ENCODE data around the gene FBXO47. TPM values are rescaled to one million over a fixed set of nuclear protein-coding genes. Genes with fewer than 3 reads are reported as not detected.

The FBXO47 gene
- total and polyA plus RNA-seq, 11 donors = 0.11 TPM; not detected in 10

DNA sequence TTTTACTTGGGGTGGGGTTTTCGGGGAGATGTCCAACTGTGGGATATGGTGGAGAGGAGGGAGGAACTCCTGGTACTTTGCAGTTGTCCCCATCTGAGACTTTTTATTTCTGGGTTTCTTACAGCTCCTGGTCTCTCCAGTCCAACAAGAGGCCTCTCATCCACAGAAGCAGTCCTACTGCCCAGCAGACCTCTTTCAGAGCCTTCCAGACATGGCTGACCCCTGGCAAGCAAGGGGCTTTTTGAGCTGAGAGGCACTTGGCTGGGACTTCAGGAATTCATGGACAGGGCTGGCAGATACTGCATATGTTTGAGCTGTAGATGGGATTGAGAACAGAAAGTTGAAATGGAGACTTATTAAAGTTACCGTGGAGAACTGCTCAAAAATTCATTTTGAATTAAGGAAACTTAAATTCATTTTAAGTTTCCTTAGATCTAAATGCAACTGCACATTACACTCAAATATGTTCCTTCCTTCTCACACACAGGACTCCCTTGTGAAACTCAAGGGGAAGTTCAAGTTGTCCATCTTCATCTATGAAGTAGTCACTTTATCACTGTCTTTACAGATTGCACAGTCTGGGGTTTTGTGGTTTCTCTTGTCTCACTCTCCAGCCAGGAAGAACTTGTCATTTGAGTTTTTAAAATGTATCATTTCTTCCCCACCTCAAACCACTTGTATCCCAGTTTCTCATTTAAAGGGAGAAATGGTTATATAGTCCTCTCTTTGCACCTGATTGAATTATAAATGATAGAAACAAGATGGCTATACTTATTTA, 40.7 kb downstream of the FBXO47 start:
- H3K9me3 ChIP-seq = no peaks in the 10 kb centered on the region
- H3K36me3 ChIP-seq = no peaks in the 10 kb centered on the region
- no peak for DNase-seq
- peaks cover 0 to 43% (median 23%) of the 10 kb centered on the region in 12 donors for H3K4me1 ChIP-seq
- no peak for ATAC-seq
- peak overlapping the region in 1 of 12 donors; percentile 47 for H3K4me3 ChIP-seq
- peak overlapping the region in 9 of 12 donors; percentile 11 to 79 (median 47) for H3K27ac ChIP-seq
- no peaks in the 10 kb centered on the region for H3K27me3 ChIP-seq
- intact Hi-C loops (cut with DNase I) = no loop called here
- no peak for TF ChIP-seq POLR2A (IDR thresholded peaks at IDR 0.05)
- TF ChIP-seq, protein P1, sequence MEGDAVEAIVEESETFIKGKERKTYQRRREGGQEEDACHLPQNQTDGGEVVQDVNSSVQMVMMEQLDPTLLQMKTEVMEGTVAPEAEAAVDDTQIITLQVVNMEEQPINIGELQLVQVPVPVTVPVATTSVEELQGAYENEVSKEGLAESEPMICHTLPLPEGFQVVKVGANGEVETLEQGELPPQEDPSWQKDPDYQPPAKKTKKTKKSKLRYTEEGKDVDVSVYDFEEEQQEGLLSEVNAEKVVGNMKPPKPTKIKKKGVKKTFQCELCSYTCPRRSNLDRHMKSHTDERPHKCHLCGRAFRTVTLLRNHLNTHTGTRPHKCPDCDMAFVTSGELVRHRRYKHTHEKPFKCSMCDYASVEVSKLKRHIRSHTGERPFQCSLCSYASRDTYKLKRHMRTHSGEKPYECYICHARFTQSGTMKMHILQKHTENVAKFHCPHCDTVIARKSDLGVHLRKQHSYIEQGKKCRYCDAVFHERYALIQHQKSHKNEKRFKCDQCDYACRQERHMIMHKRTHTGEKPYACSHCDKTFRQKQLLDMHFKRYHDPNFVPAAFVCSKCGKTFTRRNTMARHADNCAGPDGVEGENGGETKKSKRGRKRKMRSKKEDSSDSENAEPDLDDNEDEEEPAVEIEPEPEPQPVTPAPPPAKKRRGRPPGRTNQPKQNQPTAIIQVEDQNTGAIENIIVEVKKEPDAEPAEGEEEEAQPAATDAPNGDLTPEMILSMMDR (IDR thresholded peaks at IDR 0.05) = no peak
- WGBS, 4 donors = 62 to 74% (median 72%) methylated on average over 2 of the region's 2 CpGs

DNA sequence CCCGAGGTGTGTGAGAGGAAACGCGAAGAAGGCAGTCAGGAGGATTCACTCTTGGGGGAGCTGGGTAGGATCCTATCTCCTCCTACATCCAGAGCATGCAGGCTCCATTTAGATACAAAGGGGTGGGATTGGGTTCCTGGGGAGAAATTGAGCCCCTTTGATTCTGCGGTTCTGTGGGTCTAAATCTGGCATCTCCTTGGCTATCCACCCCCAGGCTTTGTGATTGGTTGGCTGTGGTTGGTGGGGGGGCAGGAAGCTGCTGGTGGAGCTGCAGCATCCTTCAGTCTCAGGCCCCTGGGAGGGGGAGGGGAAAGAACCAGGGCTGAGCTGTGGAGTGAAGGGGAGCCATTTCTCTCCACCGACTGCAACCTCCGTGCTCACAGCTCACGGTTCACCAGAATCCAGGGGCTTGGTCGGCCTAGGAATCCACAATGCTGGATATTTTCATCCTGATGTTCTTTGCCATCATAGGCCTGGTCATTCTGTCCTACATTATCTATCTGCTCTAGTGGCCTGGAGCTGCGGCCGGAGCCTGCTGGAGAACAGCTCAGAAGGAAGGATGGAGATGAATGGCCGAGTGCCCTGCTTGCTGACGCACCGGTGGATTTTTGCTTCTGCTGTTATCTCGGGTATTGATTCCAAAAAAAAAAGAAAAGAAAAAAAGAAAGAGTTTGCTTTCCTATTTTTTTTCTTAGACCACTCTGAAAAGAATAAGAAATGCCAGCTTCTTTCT, 41.8 kb downstream of the FBXO47 start, which contains the start of gene LASP1NB:
Gene LASP1NB, plus strand, starts transcription at position 352 of the 733 bp plus-strand sequence.
- peaks cover under 1 to 54% (median 34%) of the 10 kb centered on the region in 12 donors for H3K4me1 ChIP-seq
- H3K36me3 ChIP-seq = peaks cover 0 to 3% (median 0%) of the 10 kb centered on the region in 9 donors
- H3K27me3 ChIP-seq = no peaks in the 10 kb centered on the region
- H3K4me3 ChIP-seq = peak within 1 kb of the TSS in 6 of 12 donors; percentile 9 to 47 (median 24)
- peak in 3 of 4 donors; percentile 29 to 52 (median 51) for ATAC-seq
- peak within 1 kb of the TSS in 9 of 12 donors; percentile 19 to 79 (median 47) for H3K27ac ChIP-seq
- DNase-seq = peak in 3 of 5 donors; percentile 43 to 75 (median 75)
- TF ChIP-seq, protein P1 (IDR thresholded peaks at IDR 0.05) = no peak
- no peak for TF ChIP-seq POLR2A (IDR thresholded peaks at IDR 0.05)
- H3K9me3 ChIP-seq = no peaks in the 10 kb centered on the region
- intact Hi-C loops (cut with DNase I) = no loop called here
- 43 to 57% (median 51%) methylated on average over 13 to 14 of the region's 14 CpGs for WGBS, 4 donors

DNA sequence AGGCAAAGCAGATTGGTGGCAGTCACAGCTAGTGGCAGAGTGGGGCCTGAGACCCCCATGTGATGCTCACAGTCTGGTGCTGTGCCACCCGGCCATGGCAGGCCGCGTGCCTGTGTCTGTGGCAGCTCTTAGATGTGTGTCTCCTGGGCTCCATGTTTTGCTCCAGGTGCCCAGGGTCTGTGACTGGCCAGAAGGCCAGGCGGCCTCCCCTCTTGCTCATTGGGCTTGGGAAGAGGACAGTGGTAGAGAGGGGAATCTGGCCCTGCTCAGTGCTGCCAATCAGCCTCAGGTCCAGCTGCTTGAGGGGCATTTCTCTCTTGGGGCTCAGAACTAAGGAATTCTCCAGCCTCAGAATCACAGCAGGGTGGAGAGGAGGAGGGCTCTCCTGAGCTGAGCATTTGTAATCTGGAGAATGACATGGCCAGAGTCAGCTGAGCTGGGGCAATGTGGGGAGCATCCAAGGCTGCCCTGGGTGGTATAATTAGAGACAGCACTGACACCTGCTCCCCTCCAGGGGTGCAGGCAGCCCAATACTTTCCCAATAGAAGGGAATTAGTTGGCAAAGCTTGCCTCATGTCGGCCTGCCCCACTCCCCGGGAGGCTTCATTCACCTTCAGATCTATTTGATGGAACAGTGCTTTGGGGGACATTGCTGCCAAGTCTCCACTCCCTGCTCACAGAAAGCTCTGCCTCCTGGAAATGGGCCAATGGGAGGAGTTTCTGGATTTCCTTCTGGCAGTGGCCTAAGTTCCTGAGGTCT, 44.5 kb downstream of the FBXO47 start:
- Histone ChIP-seq H3K27ac (peak overlapping the region in 11 of 12 donors; percentile 1 to 84 (median 44)), H3K9me3 (no peaks in the 10 kb centered on the region), H3K4me1 (peaks cover 3 to 67% (median 47%) of the 10 kb centered on the region in 12 donors), H3K27me3 (no peaks in the 10 kb centered on the region), H3K4me3 (no peak overlapping the region), H3K36me3 (peaks cover 0 to 31% (median 23%) of the 10 kb centered on the region in 9 donors)
- intact Hi-C loops (cut with DNase I) = loop anchor here in 4 of 10 donors (2.0 to 5.0 kb wide), 3 partner anchors 40 to 52 kb away; partner anchors contain the start of gene LASP1 (in 3 of the 4)
- ATAC-seq (peak; percentile 26 to 70 (median 66)), DNase-seq (peak in 4 of 5 donors; percentile 79 to 89 (median 82))
- TF ChIP-seq, protein P1 (IDR thresholded peaks at IDR 0.05) = no peak
- TF ChIP-seq POLR2A (IDR thresholded peaks at IDR 0.05) = no peak
- 50 to 69% (median 63%) methylated on average over 5 to 6 of the region's 6 CpGs for WGBS, 4 donors
